DLD1 (cell line): ENCODE measurements around the gene MEI1.

Source experiments
- in situ Hi-C: cut with HindIII; loops from 2 replicates; pipeline ENCODE4 v1.10.0; 2017; ENCODE audit warnings: low sequenced_read_pairs

The MEI1 gene

DNA sequence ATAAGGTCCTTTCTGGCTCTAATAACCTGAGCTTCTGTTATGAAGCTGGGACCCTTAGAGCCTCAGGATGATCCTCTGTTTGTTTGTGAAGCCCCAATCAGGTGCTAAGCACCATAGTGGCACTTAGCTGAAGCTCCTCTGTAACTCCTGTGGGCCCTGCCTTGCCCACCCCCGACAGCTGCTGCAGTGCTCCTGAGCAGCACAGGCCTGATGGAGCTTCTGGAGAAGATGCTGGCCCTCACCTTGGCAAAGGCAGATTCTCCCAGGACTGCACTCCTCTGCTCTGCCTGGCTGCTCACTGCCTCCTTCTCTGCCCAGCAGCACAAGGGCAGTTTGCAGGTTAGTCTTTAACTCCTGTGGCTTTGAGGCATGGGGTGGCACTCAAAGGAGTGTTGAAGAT lies 82.2 kb downstream of the MEI1 start:
- in situ Hi-C loops, result no loop called here

DNA sequence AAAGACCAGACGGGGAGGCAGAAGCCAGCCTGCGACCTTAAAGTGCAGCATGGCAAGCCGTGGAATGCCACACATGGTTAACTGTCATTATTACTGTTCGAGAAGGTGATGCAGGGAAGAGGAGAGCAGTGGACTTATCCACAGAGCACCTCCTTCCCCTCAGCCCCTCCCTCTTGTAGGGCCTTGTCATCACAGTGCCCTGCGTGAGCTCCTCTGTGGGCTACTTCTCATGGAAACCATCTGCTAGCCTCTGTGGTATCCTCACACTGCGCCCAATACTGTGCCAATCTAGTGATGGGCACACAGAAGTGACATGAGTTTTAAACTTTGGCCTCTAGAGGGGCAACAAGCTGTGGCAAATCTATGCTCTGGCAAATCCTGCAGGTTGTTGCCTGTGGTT lies 83.0 kb downstream of the MEI1 start:
- in situ Hi-C loops, result no loop called here

DNA sequence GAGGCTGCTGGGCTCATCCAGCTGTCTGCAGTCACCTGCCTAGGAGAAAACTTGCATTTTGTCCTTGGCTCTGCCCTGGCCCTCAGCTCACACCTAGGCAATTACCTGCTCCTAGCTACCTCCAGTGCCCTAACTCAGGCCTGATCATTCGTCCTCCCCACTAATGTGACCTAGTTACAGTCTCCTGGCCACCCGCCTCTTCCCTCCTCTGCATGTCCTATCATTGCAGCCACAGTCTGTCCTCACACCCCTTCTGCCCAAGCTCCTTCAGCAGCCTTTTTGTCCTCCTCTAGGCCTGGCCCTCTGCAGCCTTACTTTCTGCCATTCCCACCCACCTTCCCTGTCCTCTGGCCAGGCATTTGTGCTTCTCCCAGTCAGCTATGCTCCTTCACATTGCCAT lies 83.4 kb downstream of the MEI1 start:
- in situ Hi-C loops, result no loop called here

DNA sequence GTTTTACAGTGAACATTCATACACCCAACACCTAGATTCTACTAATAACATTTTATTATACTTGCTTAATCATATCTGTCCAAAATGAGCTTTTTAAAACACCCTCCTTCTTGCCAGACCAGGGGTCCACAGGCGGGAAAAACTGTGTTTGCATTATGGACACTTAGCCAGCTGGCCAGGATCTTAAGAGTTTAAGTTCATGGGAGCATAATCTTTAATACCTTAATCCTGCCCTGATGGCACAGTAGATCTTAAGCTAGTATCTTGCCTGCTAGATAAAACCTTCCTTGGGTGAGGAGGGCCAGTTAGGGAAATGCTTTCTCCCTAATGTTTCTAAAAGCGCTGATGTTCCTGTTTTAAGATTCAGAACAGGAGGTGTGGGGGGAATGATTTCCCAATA lies 88.0 kb downstream of the MEI1 start:
- in situ Hi-C loops, result no loop called here

DNA sequence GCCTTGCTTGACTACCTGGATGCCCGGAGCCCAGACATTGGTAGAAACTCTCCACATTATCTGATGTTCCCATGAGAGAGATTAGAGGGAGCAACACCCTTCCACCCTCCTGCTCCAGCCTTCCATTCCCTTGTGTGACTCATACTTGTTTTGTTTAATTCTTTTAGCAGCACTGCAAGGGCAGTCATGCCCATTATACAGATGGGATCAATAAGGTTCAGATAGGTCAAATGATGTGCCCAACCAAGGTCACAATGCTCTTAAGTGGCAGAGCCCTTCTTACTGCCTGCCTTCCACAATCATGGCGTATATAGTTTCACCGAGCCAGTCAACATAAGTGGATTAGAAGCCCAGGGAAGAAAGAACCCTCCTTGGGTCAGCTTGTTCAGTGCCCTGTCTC lies 94.6 kb downstream of the MEI1 start:
- in situ Hi-C loops, result no loop called here

DNA sequence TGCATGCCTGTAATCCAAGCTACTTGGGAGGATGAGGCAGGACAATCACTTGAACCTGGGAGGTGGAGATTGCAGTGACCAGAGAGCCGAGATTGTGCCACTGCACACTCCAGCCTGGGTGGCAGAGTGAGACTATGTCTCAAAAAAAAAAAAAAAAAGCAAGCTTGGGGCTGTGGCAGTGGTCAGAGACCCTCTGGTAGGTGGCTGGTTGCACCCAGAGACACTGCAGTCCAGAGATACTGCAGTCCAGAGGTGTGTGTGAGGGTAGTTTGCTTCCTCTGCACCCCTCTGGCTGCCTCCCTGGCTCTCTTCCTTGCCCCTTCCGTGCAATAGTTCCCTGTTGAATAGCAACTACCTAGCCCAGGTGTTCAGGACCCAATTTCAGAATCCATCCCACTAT lies 99.4 kb downstream of the MEI1 start:
- in situ Hi-C loops, result no loop called here

DNA sequence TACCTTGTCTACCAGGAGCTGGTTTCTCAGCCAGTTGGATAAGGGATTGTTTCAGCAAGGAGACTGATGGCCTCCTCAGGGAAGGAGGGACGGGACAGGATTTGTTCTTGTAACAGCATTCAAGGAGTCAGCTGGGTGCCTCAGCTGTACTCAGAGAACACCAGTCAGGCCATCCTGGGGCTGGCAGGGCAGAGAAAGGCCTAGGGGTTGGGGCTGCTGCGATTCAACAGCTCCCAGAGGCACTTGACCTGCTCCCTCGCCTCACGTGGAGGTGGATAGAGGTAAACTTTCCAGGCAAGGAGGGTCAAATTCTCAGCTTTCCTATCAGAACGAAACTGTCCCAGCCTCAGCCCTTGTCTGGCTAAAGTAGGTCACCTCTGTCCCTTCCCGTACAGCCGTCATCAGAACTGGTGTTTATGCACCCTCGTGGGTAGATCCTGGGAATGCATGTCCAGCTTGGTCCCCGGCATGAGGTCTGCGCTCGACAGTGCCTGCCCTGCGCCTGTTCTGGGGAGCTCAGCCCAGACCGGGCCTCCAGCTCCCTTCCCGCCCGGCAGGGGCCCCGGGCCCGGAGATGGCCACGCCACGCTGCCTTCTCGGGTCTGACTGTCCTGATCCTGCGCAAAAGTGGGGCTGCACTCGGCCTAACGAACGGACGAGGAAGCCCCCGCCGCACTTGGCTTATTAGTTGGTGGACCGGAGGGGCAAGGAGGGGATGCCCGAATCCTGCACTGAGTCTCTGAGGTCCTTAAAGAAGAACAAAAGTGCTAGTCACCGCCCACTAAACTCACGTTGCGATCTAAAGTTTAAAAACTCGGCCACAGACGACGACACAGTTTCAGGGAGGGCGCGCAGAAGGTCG lies 100.4 kb downstream of the MEI1 start:
- in situ Hi-C loops, result no loop called here

DNA sequence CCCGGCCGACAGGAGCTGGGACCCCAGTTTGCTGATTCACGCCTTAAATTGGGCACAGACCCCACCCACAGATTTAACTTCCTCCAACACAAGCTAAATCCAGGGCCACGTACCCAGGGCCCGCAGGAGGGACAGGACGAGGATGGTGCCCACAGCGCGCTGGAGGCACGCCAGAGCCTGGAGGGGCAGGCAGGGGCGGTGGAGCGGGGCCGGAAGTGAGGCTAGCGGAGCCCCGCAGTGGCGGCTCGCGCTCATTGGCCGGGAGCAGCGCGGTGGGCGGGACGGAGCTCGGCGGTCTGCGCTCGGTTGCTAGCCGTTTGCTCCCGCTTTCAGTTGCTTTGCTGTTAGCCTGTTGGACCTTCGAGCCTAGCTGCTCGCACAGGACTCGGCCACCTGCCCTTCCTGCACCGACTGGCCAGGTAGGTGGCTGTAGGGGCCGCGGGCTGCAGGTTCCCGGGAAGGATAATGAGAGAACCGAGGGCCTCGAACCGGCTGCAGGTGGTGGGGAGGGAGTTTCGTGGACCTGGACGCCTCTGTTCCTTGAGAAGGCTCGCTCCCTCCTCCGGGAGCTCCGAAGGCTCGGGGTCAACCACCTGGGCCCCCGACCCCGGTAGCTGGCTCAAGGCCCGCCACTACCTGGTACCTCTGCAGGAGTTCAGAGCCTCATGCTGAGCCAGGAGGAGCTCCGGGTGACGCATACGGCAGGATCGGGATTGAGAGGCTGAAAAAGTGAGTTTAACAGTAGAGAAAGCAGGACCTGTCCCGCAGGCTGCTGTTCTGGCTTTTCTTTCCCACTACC lies 101.2 kb downstream of the MEI1 start, which contains the start of gene CCDC134:
CCDC134 (plus strand) TSS at position 332 of the 799 bp plus-strand sequence. CDS start 8,212 bp downstream, outside the sequence.
- in situ Hi-C loops, result no loop called here

DNA sequence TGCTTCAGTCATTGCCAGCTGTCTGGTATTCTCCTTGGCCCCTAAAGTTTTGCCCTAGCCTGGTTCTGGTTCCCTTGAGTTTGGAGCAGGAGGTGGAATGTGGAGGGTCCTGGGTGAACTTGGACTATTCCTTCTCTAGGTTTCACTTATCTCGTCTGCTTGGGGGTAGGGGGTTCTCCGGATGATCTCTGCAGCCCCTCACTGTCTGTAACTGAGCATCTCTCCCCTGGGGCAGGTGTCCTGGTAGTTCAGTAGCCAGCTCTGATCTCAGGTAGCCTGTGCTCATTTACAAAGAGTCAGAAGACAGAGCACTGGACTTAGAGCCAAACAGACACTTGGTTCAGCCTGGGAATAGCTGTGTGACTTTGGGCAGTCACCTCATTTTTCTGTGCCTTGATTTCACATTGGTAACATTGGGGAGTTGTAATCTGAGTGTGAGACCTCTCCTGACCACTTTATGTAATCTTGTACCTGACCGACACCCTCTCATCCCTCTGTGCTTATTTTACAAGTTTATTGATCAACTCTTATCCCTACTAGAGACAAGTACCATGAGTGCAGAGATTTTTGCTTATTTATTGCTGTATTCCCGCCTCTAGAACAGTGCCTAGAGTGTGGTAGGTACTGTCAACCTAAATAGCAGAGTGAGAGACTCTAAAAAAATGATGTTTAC lies 102.0 kb downstream of the MEI1 start:
- in situ Hi-C loops, result no loop called here

DNA sequence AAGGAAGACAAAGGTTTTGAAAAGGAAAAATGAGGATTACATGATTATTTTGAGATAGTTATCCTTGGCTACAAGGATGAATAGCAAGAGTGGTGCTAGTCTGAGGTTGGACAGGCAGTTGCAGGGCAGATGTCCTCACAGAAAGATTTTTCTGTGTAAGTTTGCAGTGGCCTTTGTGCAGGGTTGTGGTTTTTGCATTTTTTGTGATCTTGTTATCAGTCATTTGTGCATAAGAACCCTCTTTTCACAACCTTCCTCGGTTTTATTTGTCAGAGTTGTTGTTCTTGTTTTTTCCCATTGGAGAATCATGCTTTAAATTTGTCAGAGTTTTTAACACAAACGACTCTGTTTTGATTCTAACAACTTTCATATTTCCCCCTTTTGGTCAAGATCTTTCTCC lies 102.6 kb downstream of the MEI1 start:
- in situ Hi-C loops, result no loop called here

DNA sequence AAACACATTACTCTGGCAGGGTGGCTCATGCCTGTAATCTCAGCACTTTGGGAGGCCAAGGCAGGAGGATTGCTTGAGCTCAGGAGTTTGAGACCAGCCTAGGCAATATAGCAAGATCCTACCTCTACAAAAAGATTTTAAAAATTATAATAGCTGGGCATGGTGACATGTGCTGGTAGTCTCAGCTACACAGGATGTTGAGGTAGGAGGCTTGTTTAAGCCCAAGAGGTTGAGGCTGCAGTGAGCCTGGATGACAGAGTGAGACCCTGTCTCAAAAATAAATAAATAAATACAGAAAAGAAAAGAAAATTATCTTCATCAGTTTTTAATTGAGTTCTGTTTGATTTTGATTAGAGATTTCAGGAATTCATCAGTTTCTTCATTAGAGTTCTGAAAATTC lies 106.3 kb downstream of the MEI1 start:
- in situ Hi-C loops, result no loop called here

DNA sequence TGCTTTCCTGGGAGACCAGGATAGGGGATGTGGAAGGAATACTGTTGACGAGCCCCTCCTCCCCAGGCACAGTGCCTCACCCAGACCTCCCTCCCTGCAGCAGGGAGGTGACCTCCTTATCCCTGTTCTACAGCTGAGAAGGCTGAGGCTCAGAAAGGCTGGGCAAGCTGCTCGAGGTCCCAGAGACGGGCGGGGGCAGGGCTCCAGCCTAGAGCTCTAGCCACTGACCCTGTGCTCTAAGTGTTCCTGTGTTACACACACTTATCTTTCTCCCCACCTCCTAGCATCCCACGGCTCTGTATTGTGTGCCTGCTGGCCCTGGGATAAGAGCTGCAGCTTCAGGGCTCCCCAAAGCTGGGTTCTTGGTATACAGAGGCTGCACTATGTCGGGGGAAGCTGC lies 109.1 kb downstream of the MEI1 start:
- in situ Hi-C loops, result no loop called here

DNA sequence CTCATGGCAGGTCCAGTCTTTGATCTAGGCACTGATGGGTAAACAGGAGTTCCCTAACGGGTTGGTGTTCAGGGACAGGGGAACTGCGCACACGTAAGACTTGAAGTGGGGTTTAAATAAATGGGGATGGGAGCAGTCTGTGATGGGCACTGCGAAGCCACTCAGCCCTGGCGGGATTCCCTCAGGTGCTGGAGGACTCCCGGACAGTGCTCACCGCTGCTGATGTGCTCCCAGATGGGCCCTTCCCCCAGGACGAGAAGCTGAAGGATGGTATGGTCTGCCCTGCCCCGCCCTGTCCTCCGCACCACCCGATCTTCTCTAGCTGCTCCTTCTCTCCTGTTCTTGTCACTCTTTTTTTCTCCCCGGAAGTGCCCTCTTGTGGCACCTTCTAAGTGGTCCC lies 110.7 kb downstream of the MEI1 start:
- in situ Hi-C loops, result no loop called here

DNA sequence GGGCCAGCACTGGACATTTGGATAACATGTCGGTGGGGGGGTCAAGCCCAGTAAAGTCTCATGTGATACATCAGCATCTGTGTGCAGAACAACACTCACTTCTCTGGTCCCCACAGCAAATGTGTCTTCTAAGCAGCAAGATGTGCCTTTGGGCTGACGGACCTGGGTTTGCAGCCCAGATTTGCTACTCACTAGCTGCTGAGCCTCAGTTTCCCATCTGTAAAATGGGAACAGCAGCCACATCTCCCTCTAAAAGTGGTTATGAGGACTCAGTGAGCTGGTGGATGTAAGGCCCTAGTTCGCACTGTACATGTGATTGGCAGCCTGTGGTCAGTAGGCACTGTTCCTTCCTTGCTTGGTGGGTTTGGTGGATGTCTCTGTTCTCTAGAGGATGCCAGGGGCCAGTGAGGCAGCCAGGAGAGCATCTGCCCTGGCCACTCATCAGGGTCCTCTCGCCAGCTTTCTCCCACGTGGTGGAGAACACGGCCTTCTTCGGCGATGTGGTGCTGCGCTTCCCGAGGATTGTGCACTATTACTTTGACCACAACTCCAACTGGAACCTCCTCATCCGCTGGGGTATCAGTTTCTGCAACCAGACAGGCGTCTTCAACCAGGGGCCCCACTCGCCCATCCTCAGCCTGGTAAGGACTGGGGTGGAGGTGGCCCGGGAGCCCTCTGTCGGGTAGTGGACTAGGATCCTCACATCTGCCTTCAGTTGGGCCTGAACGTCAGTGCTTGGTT lies 113.7 kb downstream of the MEI1 start:
- in situ Hi-C loops, result no loop called here

DNA sequence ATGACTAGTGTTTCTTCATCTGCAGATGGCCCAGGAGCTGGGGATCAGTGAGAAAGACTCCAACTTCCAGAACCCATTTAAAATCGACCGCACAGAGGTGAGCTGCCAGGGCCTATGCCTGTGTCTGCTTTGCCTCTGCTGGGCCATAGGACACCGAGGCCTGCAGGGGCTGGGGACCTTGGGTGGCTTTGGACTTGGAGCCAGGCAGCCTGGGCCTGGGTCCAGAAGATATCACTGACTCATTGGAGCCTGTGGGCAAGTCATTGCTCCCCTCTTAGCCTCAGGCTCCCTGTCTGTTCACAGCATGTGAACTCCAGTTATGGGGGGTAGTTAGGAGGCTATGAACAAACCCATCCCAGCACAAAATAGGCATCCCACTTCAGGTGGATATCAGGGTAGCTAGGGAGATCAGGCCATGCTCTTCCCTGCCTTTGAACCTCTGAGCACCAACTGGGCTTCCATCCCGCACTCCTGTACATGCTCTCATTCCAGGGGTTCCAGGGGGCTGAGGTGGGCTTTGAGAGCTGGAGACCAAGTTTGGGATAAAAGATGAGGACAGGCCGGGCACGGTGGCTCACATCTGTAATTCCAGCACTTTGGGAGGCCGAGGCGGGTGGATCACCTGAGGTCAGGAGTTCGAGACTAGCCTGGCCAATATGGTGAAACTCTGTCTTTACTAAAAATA lies 114.6 kb downstream of the MEI1 start:
- in situ Hi-C loops, result no loop called here

DNA sequence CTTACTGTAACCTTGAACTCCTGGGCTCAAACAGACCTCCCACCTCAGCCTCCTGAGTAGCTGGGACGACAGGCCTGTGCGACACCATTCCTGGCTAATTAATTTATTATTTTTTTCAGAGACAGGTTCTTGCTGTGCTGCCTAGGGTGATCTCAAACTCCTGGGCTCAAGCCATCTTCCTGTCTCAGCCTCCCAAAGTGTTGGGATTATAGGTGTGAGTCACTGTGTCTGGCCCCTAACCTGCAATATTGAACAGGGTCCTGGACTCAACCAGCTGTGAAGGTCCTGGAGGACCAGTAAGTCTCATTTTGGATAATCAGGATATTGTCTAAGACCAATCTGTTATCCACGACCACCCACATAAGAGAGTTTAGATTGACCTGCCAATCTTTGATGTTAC lies 116.4 kb downstream of the MEI1 start:
- in situ Hi-C loops, result no loop called here

DNA sequence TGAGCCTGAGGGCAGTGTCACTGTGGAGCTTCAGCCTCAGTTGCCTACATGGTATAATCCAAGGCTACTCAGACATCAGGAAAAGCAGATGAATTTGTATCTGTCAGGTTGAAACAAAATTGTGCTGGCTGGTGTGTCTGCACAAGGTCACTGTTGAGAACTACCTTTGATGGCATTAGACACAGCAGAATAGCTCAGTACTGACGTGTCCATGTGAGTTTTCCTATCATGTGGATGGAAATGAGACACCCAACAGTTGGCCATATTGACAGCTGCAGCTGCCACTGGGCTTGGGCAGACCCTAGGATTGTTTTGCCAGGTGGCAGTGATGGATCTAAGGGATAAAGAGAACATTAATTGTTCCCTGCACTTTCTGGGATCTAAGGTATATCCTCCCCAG lies 116.9 kb downstream of the MEI1 start:
- in situ Hi-C loops, result no loop called here

DNA sequence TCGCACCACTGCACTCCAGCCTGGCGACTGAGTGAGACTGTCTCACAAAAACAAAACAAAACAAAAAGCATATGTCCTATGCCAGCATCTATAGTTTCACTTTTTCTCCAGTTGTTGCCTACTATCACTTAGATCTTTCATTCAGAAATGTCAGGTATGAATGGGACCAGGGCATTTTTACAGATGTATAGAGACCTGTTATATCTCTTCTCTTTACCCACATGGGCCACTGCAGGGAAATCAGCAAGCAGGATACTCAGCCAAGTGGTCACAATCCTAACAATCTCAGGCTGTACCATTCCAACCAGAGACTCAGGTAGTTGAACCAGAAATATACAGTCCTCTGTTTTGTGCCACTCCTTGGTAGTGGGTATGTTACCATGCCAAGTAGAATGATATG lies 117.6 kb downstream of the MEI1 start:
- in situ Hi-C loops, result no loop called here

DNA sequence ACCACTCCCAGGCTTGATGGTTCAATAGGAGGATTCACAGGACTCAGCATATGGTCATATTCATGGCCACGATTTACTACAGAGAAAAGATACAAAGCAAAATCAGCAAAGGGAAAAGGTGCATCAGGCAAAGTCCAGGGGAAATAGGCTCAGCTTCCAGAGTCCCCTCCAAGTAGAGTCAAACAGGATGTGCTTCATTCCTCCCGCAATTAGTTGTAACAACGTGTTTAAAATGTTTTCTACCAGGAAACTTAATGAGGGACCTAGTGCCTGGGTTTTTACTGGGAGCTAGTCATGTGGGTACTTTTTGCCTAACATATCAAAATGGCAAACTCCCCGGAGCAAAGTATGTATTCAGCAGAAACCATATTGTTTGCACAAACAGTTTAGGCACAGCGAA lies 118.7 kb downstream of the MEI1 start:
- in situ Hi-C loops, result no loop called here

DNA sequence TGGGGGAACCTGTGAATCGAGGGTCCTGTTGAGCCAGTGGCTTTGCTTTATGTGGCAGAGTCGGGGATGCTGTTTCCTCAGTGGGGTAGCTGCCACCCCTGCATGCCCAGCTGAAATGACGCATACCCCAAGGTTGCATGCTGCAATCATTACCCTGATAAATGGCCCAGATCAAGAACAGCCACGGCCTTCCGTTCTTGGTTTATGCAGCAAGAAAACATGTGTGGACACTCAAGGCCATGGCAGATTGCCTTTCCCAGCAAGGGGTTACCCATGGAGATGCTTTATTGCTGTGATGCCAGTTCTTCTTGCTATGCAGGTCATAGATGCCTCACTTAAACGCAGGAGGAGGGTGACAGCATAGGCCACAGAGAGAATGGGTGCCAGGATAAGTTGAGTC lies 119.3 kb downstream of the MEI1 start:
- in situ Hi-C loops, result no loop called here
